ENCODE data around the gene GPALPP1.
"Not testable (repeated sequence)": the region's sequence is repeated elsewhere in the genome, so short reads cannot be mapped to it uniquely, and the experiment has no call there.

GPALPP1 gene

GRCh38 chr13:45055198-45055901 is 66.0 kb downstream of the GPALPP1 start:
- DNase-seq (ENCODE audit: low read depth, low spot score) = peak; percentile 88
- H3K27ac ChIP-seq = peak overlapping the region; percentile 99

- DNase-seq (ENCODE audit: low read depth, low spot score) = peak; percentile 91
- H3K27ac ChIP-seq = peak overlapping the region; percentile 99
Measured at GRCh38 chr13:45055902-45056648, 66.7 kb downstream of the GPALPP1 start.

- no peak overlapping the region for H3K27ac ChIP-seq
- no peak for DNase-seq (ENCODE audit: low read depth, low spot score)
Measured at GRCh38 chr13:45060062-45060461, 70.7 kb downstream of the GPALPP1 start.

GRCh38 chr13:45063261-45063860 is 74.0 kb downstream of the GPALPP1 start:
- no peak for DNase-seq (ENCODE audit: low read depth, low spot score)
- no peak overlapping the region for H3K27ac ChIP-seq

- DNase-seq (ENCODE audit: low read depth, low spot score); H3K27ac ChIP-seq: not testable (repeated sequence)
Measured at GRCh38 chr13:45063889-45064288, 74.6 kb downstream of the GPALPP1 start.

GRCh38 chr13:45064889-45065288 is 75.6 kb downstream of the GPALPP1 start:
- no peak for DNase-seq (ENCODE audit: low read depth, low spot score)
- H3K27ac ChIP-seq = no peak overlapping the region

GRCh38 chr13:45068036-45069001 is 79.0 kb downstream of the GPALPP1 start:
- no peak overlapping the region for H3K27ac ChIP-seq
- no peak for DNase-seq (ENCODE audit: low read depth, low spot score)

- no peak overlapping the region for H3K27ac ChIP-seq
- no peak for DNase-seq (ENCODE audit: low read depth, low spot score)
Measured at GRCh38 chr13:45073809-45074208, 84.5 kb downstream of the GPALPP1 start.

GRCh38 chr13:45074721-45075120 is 85.4 kb downstream of the GPALPP1 start:
- no peak overlapping the region for H3K27ac ChIP-seq
- DNase-seq (ENCODE audit: low read depth, low spot score) = no peak

GRCh38 chr13:45078003-45078402 is 88.7 kb downstream of the GPALPP1 start:
- no peak overlapping the region for H3K27ac ChIP-seq
- DNase-seq (ENCODE audit: low read depth, low spot score) = no peak
